WTC11 (cell line): Measurements from ENCODE around the gene MYO18A.

Experiments used
- CTCF ChIP-seq: fragments of 200-600 bp; IDR thresholded peaks from 2 replicates; pipeline ENCODE4 v1.8.0; 2022; ENCODE audit warnings: antibody characterized with exemption
- TP53 ChIP-seq: sonication (generic); formaldehyde crosslinking; IDR thresholded peaks from 2 replicates; pipeline ENCODE4 v1.8.1; 2023; ENCODE audit warnings: mild to moderate bottlenecking, missing genetic modification reagents

GRCh38 chr17:29037739-29038084 is 142.5 kb downstream of the MYO18A start:
- TF ChIP-seq CTCF, result no peak
- TF ChIP-seq TP53, result no peak
